HG03432 (cell line): ENCODE results near the gene HDAC1.
"Not testable (repeated sequence)": the region's sequence is repeated elsewhere in the genome, so short reads cannot be mapped to it uniquely, and the experiment has no call there.

Experiments
- ATAC-seq: cut with Tn5 transposase; IDR thresholded peaks from one replicate; pipeline ENCODE4 v1.9.1; 2021; ENCODE audit warnings: mild to moderate bottlenecking, moderate library complexity; ENCODE audit not compliant: unreplicated experiment

HDAC1 gene

GRCh38 chr1:32273391-32274208 lies 18.3 kb upstream of the HDAC1 start:
- no peak for ATAC-seq

DNA sequence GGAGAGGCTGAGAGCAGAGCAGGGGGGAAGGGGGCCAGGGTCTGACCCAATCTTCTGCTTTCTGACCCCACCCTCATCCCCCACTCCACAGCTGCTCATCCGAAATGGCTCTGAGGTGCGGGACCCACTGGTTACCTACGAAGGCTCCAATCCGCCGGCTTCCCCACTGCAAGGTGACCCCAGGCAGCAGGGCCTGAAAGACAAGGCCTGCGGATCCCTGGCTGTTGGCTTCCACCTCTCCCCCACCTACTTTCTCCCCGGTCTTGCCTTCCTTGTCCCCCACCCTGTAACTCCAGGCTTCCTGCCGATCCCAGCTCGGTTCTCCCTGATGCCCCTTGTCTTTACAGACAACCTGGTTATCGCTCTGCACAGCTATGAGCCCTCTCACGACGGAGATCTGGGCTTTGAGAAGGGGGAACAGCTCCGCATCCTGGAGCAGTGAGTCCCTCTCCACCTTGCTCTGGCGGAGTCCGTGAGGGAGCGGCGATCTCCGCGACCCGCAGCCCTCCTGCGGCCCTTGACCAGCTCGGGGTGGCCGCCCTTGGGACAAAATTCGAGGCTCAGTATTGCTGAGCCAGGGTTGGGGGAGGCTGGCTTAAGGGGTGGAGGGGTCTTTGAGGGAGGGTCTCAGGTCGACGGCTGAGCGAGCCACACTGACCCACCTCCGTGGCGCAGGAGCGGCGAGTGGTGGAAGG lies 17.1 kb upstream of the HDAC1 start:
- ATAC-seq = no peak

DNA sequence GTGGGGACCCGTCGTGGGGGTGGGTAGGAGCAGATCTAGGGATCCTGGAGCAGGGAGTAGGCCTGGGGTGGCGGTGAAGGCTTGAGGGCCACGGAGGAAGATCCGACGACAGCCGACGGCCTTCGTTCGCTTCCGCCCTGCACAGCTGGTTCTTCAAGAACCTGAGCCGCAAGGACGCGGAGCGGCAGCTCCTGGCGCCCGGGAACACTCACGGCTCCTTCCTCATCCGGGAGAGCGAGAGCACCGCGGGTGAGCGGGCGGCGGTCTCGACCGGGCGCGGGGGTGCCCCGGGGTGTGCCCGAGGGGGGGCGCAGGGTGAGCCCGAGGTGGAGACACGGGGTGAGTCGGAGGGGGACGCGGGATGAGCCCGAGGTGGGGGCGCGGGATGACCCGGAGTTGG lies 16.5 kb upstream of the HDAC1 start:
- ATAC-seq = no peak

GRCh38 chr1:32276032-32276782 lies 15.7 kb upstream of the HDAC1 start:
- ATAC-seq = no peak

GRCh38 chr1:32284777-32285176 lies 7.1 kb upstream of the HDAC1 start:
- ATAC-seq = not testable (repeated sequence)

GRCh38 chr1:32285658-32286057 lies 6.2 kb upstream of the HDAC1 start:
- ATAC-seq = no peak

GRCh38 chr1:32286763-32287162 lies 5.1 kb upstream of the HDAC1 start:
- no peak for ATAC-seq

GRCh38 chr1:32289256-32289655 lies 2.6 kb upstream of the HDAC1 start:
- no peak for ATAC-seq

- no peak for ATAC-seq
Measured at GRCh38 chr1:32291145-32291707, 657 bp upstream of the HDAC1 start.

GRCh38 chr1:32298211-32298610 lies 6.3 kb downstream of the HDAC1 start:
- ATAC-seq = not testable (repeated sequence)

GRCh38 chr1:32299327-32299726 lies 7.4 kb downstream of the HDAC1 start:
- ATAC-seq = no peak

- no peak for ATAC-seq
Measured at GRCh38 chr1:32303358-32303757, 11.5 kb downstream of the HDAC1 start.

DNA sequence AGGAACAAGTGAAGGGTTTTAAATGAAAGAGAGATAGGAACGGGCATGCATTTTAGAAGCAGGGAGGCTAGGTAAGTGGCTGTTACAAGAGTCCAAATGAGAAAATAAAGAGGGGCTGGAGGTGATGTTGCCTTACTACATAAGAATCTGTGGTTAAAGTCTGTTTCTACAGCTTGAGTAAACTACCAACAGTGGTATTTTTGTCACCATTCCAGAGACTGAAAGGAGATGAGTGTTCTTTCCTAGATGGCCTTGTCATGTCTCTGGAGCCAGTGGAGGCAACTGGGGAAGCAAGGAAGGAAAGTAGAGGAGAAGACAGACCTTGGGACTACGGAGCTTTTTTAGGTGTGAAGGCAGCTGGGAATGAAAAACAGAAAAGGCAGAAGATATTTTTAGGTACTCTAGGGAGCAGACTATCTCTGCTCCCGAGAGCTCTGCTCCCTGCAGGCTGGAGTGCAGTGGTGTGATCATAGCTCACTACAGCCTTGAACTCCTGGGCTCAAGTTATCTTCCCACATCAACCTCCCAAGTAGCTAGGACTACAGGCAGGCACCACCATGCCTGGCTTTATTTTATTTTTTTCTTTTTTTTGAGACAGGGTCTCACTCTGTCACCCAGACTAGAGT lies 12.2 kb downstream of the HDAC1 start:
- ATAC-seq = no peak

- no peak for ATAC-seq
Measured at GRCh38 chr1:32305310-32305709, 13.4 kb downstream of the HDAC1 start.

GRCh38 chr1:32307324-32307723 lies 15.4 kb downstream of the HDAC1 start:
- ATAC-seq = no peak

GRCh38 chr1:32309960-32310359 lies 18.1 kb downstream of the HDAC1 start:
- no peak for ATAC-seq

- ATAC-seq = no peak
Measured at GRCh38 chr1:32311709-32312393, 20.0 kb downstream of the HDAC1 start.

DNA sequence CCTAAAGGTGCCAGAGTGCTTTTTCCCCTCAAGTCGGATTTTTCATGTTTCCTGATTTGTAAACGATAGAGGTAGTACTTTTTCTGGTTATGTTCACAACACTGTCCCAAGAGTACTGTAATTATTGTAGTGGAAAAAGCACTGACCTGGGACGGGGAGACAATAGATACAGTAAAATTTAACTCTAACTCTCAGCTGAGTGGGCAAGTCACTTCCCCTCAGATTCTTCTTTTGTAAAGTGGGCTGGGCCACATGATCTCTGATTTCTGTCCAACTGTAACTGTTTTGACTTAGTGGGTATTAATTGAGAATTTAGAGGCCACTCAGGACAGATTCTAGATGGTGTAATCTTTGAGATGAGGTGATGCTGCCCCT lies 25.0 kb downstream of the HDAC1 start:
- peak; percentile 30 for ATAC-seq

DNA sequence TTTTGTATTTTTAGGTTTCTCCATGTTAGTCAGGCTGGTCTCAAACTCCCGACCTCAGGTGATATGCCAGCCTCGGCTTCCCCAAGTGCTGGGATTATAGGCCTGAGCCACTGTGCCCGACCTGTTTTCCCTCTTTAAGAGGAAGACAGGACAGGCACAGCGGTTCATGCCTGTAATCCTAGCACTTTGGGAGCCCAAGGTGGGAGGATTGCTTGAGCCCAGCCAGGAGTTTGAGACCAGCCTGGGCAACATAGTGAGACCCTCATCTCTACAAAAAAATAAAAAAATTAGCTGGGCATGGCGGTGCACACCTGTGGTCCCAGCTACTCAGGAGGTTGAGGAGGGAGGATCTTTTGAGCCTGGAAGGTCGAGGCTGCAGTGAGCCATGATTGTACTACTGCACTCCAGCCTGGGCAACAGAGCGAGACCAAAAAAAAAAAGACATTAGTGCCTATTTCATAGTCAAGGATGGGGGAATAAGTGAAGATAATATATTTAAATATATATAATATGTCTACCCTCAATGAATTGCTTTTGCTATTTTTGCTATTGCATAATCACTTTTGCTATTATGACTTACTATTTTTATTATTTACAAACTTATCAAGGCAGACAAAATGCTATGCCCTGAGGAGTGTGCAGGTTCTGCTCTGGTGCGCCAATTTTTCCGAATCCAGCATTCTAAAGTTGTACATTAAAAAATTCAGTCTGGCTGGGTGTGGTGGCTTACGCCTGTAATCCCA lies 26.4 kb downstream of the HDAC1 start:
- no peak for ATAC-seq
